Stimulated activated CD8-positive, alpha-beta memory T cell treated with anti-CD3 and anti-CD28 coated beads, Interleukin-4, amount 100 ng/mL, for 4 hours (primary cell): Measurements from ENCODE around the gene CLCNKA.
"Not testable (repeated sequence)": the region's sequence is repeated elsewhere in the genome, so short reads cannot be mapped to it uniquely, and the experiment has no call there.

Experiments
- DNase-seq, 2 donors: peaks; one replicate each; pipeline ENCODE4 v3.0.0-alpha.2; 2020; ENCODE audit warnings: low read depth in 2 of 2, low spot score in 1 of 2

Gene CLCNKA

GRCh38 chr1:15997076-15997585, 24.7 kb upstream of the CLCNKA start:
- no peak for DNase-seq

- no peak for DNase-seq
Measured at GRCh38 chr1:15997637-15998280, 24.1 kb upstream of the CLCNKA start.

- no peak for DNase-seq
Measured at GRCh38 chr1:15998929-15999328, 22.9 kb upstream of the CLCNKA start.

- DNase-seq: not testable (repeated sequence)
Measured at GRCh38 chr1:16001274-16001673, 20.6 kb upstream of the CLCNKA start.

GRCh38 chr1:16005597-16005996, 16.2 kb upstream of the CLCNKA start:
- no peak for DNase-seq

GRCh38 chr1:16006010-16006409, 15.8 kb upstream of the CLCNKA start:
- no peak for DNase-seq

- DNase-seq: no peak
Measured at GRCh38 chr1:16006552-16007485, 15.0 kb upstream of the CLCNKA start.

GRCh38 chr1:16007671-16008341, 14.0 kb upstream of the CLCNKA start:
- DNase-seq: no peak

GRCh38 chr1:16009030-16009460, 12.8 kb upstream of the CLCNKA start:
- peak; percentile 39 to 76 for DNase-seq

- DNase-seq: no peak
Measured at GRCh38 chr1:16009678-16010077, 12.2 kb upstream of the CLCNKA start.

GRCh38 chr1:16010837-16011236, 11.0 kb upstream of the CLCNKA start:
- DNase-seq: no peak

- no peak for DNase-seq
Measured at GRCh38 chr1:16011936-16012589, 9.8 kb upstream of the CLCNKA start.

- no peak for DNase-seq
Measured at GRCh38 chr1:16012590-16013219, 9.1 kb upstream of the CLCNKA start.

- peak; percentile 30 to 52 for DNase-seq
Measured at GRCh38 chr1:16013220-16013907, 8.5 kb upstream of the CLCNKA start.

GRCh38 chr1:16013908-16014258, 8.0 kb upstream of the CLCNKA start:
- no peak for DNase-seq

- no peak for DNase-seq
Measured at GRCh38 chr1:16014509-16015482, 7.0 kb upstream of the CLCNKA start.

- no peak for DNase-seq
Measured at GRCh38 chr1:16015491-16015890, 6.3 kb upstream of the CLCNKA start.

- no peak for DNase-seq
Measured at GRCh38 chr1:16015960-16016901, 5.6 kb upstream of the CLCNKA start.
